Measurements from ENCODE around the gene CCDC169.

DNA sequence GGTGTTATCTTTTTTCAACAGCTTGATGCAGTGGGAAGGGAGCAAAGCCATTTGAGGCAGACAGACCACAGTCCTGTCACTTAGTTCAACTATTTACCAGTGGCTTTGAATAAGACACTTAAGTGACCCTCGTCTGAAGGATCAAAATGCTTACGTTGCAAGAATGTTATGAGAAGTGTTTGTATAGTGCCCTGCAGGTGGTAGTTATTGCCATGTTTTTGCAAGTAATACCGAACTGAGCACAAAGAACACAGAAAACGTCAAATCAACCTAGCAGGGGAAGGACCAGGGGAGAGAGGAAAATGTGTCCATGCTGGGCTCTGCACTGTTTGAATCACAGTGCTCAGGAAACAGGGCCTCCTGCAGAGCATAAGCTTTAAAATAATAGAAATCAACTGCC, 86.0 kb downstream of the CCDC169 start:
- TF ChIP-seq, protein P1, sequence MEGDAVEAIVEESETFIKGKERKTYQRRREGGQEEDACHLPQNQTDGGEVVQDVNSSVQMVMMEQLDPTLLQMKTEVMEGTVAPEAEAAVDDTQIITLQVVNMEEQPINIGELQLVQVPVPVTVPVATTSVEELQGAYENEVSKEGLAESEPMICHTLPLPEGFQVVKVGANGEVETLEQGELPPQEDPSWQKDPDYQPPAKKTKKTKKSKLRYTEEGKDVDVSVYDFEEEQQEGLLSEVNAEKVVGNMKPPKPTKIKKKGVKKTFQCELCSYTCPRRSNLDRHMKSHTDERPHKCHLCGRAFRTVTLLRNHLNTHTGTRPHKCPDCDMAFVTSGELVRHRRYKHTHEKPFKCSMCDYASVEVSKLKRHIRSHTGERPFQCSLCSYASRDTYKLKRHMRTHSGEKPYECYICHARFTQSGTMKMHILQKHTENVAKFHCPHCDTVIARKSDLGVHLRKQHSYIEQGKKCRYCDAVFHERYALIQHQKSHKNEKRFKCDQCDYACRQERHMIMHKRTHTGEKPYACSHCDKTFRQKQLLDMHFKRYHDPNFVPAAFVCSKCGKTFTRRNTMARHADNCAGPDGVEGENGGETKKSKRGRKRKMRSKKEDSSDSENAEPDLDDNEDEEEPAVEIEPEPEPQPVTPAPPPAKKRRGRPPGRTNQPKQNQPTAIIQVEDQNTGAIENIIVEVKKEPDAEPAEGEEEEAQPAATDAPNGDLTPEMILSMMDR (IDR thresholded peaks at IDR 0.05) = no peak
- no peak for TF ChIP-seq POLR2A (IDR thresholded peaks at IDR 0.05)

Measured in testis (tissue), 2 donors.